Left ventricle myocardium superior (tissue), 1 donor: ENCODE measurements around the gene BFSP1. TPM values are rescaled to one million over a fixed set of nuclear protein-coding genes. Genes with fewer than 3 reads are reported as not detected.
A peak's percentile ranks its signal among the peaks of the same experiment; 100 is the strongest.

Experiments
- ATAC-seq: fragments of 200-7000 bp; cut with Tn5 transposase; one replicate; pipeline ENCODE4 v1.9.1; 2020; ENCODE audit warnings: mild to moderate bottlenecking, moderate library complexity
- DNase-seq: peaks from one replicate; pipeline ENCODE4 v3.0.0-alpha.2; 2020
- intact Hi-C: fragments of 100-400 bp; cut with micrococcal nuclease; formaldehyde crosslinking; loops from one replicate; pipeline ENCODE4 v1.11.0; 2022
- long read RNA-seq: library from polyadenylated mRNA; unstranded; transcript quantifications from one replicate; pipeline ENCODE4 v2.0.0, GENCODE V29; 2021
- total RNA-seq: library from RNA; stranded (reverse); fragmentation: NEBNext Ultra II Directional; extraction: Animal tissue kit (Norgen Biotek cat#: 25700); gene quantifications from one replicate; pipeline ENCODE4 v1.2.1, GENCODE V29; 2021
- donor health status: DM: no; HTN: yes; CAD: no; lungs with severe emphysema.

Gene BFSP1
- 0.55 TPM for total RNA-seq
- long read RNA-seq = 0 reads

GRCh38 chr20:17530716-17531664, at the start of gene BFSP1:
Gene BFSP1, minus strand, starts transcription at chr20:17531379. Its CDS starts 50 bp downstream, at chr20:17531329.
- DNase-seq = peak; percentile 75
- peak; percentile 89 for ATAC-seq
- intact Hi-C loops = no loop called here

- intact Hi-C loops = no loop called here
- DNase-seq = no peak
- no peak for ATAC-seq
These were observed 49.7 kb upstream of the BFSP1 start for GRCh38 chr20:17580895-17581294.

GRCh38 chr20:17579369-17580039, 48.3 kb upstream of the BFSP1 start:
- intact Hi-C loops = no loop called here

GRCh38 chr20:17576215-17576614, 45.0 kb upstream of the BFSP1 start:
- no peak for DNase-seq
- intact Hi-C loops = no loop called here
- no peak for ATAC-seq

More at GRCh38 chr20:17579369-17580039, 48.3 kb upstream of the BFSP1 start:
- DNase-seq (no peak), ATAC-seq (no peak)

GRCh38 chr20:17573463-17573862, 42.3 kb upstream of the BFSP1 start:
- intact Hi-C loops = no loop called here
- ATAC-seq = no peak

GRCh38 chr20:17572034-17572638, 41.0 kb upstream of the BFSP1 start:
- DNase-seq = no peak
- intact Hi-C loops = no loop called here

More at GRCh38 chr20:17573463-17573862, 42.3 kb upstream of the BFSP1 start:
- no peak for DNase-seq

GRCh38 chr20:17571153-17571527, 40.0 kb upstream of the BFSP1 start:
- ATAC-seq = no peak
- DNase-seq = no peak
- intact Hi-C loops = no loop called here

More at GRCh38 chr20:17572034-17572638, 41.0 kb upstream of the BFSP1 start:
- ATAC-seq = no peak

- DNase-seq = peak; percentile 71
- intact Hi-C loops = no loop called here
- ATAC-seq = peak; percentile 58
These were observed 39.4 kb upstream of the BFSP1 start for GRCh38 chr20:17570347-17571152.

- DNase-seq (peak; percentile 97), ATAC-seq (peak; percentile 91)
- intact Hi-C loops = no loop called here
These were observed 38.6 kb upstream of the BFSP1 start, which contains the start of gene DSTN for GRCh38 chr20:17569616-17570346. Gene DSTN, plus strand, starts transcription at chr20:17570075. Its CDS starts 134 bp downstream, at chr20:17570209.

- DNase-seq (peak; percentile 89), ATAC-seq (peak; percentile 80)
- intact Hi-C loops = no loop called here
These were observed 37.9 kb upstream of the BFSP1 start for GRCh38 chr20:17568972-17569521.

- ATAC-seq (no peak), DNase-seq (no peak)
- intact Hi-C loops = no loop called here
These were observed 37.0 kb upstream of the BFSP1 start for GRCh38 chr20:17568045-17568788.

- ATAC-seq (no peak), DNase-seq (no peak)
- intact Hi-C loops = no loop called here
These were observed 35.2 kb upstream of the BFSP1 start for GRCh38 chr20:17566345-17566744.

- intact Hi-C loops = no loop called here
- DNase-seq (no peak), ATAC-seq (no peak)
These were observed 34.1 kb upstream of the BFSP1 start for GRCh38 chr20:17565169-17565845.

GRCh38 chr20:17562804-17563305, 31.7 kb upstream of the BFSP1 start:
- intact Hi-C loops = no loop called here
- DNase-seq (no peak), ATAC-seq (peak; percentile 49)

- intact Hi-C loops = no loop called here
- ATAC-seq (no peak), DNase-seq (no peak)
These were observed 29.3 kb upstream of the BFSP1 start for GRCh38 chr20:17560344-17561074.

- no peak for ATAC-seq
- no peak for DNase-seq
- intact Hi-C loops = no loop called here
These were observed 28.2 kb upstream of the BFSP1 start for GRCh38 chr20:17559338-17559737.
